NCI-H1048 (cell line): Measurements from ENCODE around the gene PSMC1.

ENCODE experiments used
- DNase-seq: peaks from one replicate; lab custom pipeline; 2025; lab: John Stamatoyannopoulos, UW

The PSMC1 gene

DNA sequence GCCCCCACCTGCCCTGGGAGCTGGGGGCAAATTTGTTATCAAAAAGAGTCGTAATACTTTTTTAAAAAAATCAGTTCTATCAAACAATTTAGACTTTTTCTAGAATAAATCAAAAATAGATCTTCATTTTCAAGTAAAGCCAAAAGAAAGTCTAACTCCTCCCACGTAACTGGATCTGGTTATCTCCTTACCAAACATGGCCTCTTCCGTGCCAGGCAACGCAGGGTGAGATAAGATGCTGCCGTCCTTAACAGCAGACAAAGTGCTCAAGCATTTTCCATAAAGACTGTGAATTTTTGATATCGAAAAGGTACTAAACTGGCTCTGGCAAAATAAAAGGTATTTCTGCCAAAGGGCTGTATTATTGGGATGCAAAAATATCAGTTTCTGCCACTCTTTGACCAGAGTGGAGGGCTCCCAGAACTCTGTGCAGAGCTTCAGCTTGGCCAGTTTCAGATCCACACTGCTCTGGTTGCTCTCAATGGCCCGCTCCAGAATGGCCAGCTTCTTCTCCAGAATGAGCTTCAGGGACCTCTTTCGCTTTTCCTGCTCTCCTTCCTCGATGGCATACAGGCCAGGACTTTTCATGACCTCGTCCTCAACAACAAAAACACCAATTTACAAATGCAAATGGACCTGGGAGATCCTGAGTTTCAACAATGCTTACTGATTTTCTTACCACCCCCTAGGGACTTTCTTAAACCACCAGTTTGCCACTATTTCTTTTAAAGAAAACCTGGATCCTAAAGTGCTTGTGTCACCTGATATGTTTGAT, 46.4 kb downstream of the PSMC1 start:
- no peak for DNase-seq

DNA sequence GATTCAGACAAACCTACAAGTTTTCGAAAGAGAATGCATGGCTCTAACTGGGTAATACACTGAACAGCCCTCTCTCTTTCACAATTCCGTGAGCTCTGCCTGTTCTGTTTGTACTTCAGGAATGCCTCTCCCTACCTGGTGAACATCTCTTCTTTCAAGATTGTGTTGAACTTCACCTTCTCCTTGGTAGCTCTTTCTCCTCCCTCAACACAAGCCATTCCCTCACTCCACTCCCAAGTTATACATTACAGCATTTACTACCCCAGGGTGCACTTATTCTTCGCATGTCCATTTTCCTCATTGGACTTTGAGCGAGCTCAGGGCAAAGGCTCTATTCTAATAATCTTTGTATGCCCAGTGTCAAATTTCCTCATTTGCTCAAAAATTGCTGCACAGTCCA, 47.1 kb downstream of the PSMC1 start:
- no peak for DNase-seq

DNA sequence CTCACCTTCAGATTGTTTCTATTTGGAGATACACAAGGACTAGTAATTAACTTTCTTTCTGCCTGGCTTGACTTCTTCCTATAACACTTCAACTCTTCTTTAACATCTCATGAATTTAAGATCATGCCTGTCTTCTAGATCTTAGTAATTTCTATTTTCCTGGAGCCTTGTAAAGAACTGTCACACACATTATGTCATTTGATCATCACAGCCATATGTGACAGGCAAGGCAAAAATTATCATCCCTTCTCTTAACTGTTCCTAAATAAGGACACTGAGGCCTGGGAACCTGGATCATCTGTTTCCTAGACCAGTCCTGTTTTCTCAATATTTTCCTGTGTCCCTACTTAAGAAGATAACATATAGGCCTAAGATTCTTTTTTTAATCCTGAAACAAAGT, 48.1 kb downstream of the PSMC1 start:
- DNase-seq, result no peak

DNA sequence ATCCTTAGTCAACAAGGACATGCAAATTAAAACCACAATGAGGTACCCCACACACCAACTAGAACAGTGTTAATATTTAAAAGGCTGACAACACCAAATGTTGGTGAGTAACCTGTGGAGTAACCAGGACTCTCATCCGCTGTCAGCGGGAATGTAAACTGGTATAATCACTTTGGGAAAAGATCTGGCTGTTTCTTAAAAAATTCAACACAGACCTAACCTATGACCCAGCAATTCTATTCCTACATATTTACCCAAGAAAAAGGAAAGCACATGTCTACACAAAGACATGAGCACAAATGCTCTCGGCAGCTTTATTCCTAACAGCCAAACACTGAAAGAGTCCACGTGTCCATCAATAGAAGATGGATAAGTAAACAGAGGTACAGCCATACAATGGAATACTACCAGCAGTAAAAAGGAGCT, 48.8 kb downstream of the PSMC1 start:
- DNase-seq, result no peak

DNA sequence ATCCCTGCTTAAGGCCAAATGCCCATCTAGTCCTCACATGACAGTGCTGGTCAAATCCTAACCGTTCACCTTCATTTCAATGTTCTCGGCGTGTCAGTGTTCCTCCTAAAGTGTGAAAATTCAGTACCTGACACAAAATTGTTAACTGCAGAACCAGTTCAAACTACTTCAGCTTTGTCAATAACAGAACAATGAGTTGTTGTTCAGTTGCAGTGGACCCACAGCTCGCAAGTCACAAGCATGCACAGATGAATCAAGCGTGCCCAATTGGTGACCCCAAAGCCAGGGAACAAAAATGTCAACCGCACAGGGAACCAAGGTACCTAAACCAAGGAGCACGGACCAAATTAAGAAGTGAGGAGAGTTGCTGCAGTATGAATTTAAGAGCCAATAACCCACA, 52.2 kb downstream of the PSMC1 start:
- no peak for DNase-seq

DNA sequence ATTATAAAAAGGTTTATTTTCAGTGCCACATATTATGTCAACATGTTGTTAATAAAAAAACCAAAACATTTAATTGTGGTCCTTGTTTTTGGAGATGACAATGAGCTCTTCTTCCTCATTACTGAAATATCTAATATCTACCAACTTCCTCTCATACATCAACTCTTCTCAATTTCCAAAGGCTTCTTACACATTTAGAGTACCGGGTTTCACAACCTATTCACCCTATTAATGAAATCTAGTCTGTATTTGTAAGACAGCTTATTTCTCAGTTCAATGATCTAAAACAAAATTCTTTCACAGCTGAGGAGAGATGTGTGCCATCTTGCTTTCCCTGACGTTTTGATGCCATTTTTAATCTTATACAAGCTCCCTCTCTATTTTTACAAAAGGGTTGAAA, 60.9 kb downstream of the PSMC1 start:
- no peak for DNase-seq

DNA sequence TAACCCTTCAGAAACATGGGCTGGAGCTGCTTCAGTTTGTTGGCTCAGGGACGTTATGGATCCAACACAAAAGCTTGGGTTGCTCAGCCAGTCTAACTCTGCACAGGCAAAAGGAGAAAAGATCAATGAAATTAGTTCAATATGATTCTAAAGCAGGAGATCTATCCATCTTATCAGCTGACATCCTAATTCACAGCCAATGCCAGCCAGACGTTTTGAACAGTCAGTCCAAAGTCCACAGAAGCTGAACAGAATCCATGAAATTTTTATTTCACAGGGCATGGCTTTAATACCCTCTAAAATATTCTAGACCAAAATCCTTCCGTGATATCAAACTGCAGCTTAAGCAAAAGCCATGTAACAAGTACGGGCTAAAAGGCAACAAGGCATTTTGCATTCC, 61.7 kb downstream of the PSMC1 start:
- no peak for DNase-seq

DNA sequence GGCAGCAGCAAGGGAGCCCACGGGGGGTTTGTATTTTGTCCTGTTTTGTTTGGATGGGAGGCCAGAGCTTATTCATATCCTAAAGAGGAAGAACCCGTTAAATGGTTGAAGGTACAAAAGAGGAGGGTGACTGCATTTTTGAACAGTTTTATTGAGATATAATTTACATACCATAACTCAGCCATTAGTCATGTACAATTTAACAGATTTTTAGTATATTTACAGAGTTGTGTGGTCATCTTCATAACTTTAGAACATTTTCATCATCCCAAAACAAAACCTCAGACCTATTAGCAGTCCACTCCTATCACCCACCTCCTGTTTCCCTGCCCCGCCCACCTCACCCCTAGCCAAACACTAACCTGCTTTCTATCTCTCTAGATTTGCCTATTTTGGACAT, 62.8 kb downstream of the PSMC1 start:
- no peak for DNase-seq

DNA sequence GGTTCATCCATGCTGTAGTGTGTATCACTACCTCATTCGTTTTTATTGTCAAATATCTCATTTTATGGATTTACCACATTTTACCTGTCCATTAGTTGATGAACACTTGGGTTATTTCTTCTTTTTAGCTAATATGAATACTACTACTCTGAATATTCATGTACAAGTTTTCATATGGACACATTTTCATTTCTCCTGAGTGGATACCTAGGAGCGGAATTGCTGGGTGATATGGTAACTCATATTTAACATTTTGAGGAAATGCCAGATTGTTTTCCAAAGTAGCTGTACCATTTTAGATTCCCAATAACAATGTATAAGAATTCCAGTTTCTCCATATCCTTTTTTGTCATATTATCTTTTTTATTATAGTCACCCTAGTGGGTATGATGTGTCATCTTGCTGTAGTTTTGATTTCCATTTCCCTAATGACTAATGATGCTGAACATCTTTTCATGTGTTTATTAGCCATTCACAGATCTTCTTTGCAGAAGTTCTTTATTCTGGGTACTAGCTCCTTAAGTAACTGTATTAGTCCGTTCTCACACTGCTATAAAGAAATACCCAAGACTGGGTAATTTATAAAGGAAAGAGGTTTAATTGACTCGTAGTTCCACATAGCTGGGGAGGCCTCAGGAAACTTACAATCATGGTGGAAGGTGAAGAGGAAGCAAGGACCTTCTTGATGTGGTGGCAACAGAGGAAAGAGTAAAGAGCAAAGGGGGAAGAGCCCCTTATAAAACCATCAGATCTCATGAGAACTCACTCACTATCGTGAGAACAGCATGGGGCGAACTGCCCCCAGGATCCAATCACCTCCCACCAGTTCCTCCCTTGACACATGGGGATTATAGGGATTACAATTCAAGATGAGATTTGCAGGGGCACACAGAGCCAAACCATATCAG, 63.5 kb downstream of the PSMC1 start:
- DNase-seq, result no peak

DNA sequence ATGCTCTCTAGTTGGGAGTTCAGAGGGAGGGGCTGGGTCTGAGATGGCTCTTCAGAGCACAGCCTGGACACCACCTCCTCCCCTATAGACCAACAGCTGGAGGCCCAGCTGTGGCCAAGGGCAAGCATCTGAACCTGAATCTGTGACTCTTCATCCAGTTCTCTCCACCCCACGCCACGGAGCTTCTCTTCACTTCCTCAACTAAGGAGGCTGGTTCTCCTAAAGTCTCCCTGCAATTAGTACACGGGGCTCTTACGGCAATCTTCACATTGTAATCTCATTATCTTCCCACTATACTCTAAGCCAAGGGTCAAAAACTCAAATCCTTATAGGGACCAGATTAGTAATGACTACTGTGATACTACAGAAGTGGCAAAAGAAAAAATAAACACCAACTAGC, 65.5 kb downstream of the PSMC1 start:
- no peak for DNase-seq
